Tibial nerve (tissue), 4 donors: ENCODE measurements around the gene PSME3IP1.

Experiments used
- EP300 ChIP-seq, 2 donors: sonication (generic); formaldehyde crosslinking; IDR thresholded peaks; one replicate each; pipeline ENCODE4 v1.6.1; 2017; ENCODE audit warnings: antibody characterized with exemption in 2 of 2, mild to moderate bottlenecking in 1 of 2
- POLR2A ChIP-seq, 2 donors: fragments of 450-650 bp; IDR thresholded peaks; one replicate each; pipeline ENCODE4 v1.6.1; 2017; ENCODE audit warnings: antibody characterized with exemption in 2 of 2, mild to moderate bottlenecking in 2 of 2, moderate library complexity in 2 of 2
- TF ChIP-seq, protein P1 (sequence below), 5 experiments: fragments of 200-600 bp in 3 of 5; fragments of 450-650 bp in 2 of 5; sonication (generic) in 3 of 5; IDR thresholded peaks; one replicate each; pipeline ENCODE4 v1.5.1; 2016 to 2019; ENCODE audit warnings: antibody characterized with exemption in 5 of 5, mild to moderate bottlenecking in 3 of 5, moderate library complexity in 2 of 5

DNA sequence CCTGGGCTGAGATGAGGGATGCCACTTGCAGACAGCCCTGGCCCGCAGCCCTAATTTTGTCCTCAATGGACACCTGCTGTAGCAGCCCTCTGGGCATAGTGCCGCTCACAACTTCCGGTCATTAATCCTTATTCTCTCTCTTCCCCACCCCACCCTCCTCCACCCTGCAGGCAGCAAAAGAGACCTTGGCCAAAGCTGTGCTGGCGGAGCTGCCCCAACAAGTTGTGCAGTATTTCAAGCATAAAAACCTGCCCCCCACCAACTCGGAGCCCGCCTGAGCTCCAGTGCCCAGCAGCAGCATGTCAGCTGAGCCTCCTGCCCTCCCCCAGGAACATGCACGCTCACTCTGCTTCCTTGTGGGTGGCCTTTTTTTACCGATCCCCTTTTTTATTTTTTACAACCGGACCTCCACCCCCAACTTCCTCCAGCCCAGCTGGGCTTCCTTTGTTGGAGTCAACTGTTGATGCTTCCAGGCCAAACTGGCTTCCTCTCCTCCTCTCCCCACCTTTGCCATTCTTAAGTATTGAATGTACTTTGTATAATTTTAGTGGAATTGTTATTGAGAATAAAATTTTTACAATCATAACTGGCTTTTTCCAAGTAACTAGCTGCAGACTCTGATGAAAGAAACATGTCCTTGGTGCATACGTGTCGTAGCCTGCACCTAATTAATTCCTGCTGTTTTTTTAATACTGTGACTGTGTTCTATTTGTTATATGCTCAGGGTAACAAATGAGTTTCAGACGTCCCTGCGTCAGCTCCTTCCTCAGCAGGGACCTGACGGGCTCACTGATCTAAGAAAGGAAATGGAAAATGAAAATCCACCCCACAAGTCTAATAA lies 38.2 kb downstream of the PSME3IP1 start:
- TF ChIP-seq, protein P1, sequence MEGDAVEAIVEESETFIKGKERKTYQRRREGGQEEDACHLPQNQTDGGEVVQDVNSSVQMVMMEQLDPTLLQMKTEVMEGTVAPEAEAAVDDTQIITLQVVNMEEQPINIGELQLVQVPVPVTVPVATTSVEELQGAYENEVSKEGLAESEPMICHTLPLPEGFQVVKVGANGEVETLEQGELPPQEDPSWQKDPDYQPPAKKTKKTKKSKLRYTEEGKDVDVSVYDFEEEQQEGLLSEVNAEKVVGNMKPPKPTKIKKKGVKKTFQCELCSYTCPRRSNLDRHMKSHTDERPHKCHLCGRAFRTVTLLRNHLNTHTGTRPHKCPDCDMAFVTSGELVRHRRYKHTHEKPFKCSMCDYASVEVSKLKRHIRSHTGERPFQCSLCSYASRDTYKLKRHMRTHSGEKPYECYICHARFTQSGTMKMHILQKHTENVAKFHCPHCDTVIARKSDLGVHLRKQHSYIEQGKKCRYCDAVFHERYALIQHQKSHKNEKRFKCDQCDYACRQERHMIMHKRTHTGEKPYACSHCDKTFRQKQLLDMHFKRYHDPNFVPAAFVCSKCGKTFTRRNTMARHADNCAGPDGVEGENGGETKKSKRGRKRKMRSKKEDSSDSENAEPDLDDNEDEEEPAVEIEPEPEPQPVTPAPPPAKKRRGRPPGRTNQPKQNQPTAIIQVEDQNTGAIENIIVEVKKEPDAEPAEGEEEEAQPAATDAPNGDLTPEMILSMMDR (IDR thresholded peaks at IDR 0.05), result no peak
- no peak for TF ChIP-seq POLR2A (IDR thresholded peaks at IDR 0.05)
- TF ChIP-seq EP300 (IDR thresholded peaks at IDR 0.05), result no peak
